ENCODE data around the gene TMEM255B.
"Not testable (repeated sequence)": the region's sequence is repeated elsewhere in the genome, so short reads cannot be mapped to it uniquely, and the experiment has no call there.

Gene TMEM255B

GRCh38 chr13:113817860-113818691, 59.0 kb downstream of the TMEM255B start:
- DNase-seq (ENCODE audit: low read depth in 2 of 2): no peak

GRCh38 chr13:113818700-113819295, 59.8 kb downstream of the TMEM255B start:
- no peak for DNase-seq (ENCODE audit: low read depth in 2 of 2)

GRCh38 chr13:113819341-113819730, 60.3 kb downstream of the TMEM255B start:
- no peak for DNase-seq (ENCODE audit: low read depth in 2 of 2)

GRCh38 chr13:113819731-113820715, 61.0 kb downstream of the TMEM255B start:
- no peak for DNase-seq (ENCODE audit: low read depth in 2 of 2)

- no peak for DNase-seq (ENCODE audit: low read depth in 2 of 2)
Measured at GRCh38 chr13:113820813-113821651, 62.0 kb downstream of the TMEM255B start.

- DNase-seq (ENCODE audit: low read depth in 2 of 2): no peak
Measured at GRCh38 chr13:113821847-113822246, 62.8 kb downstream of the TMEM255B start.

- no peak for DNase-seq (ENCODE audit: low read depth in 2 of 2)
Measured at GRCh38 chr13:113822266-113822665, 63.2 kb downstream of the TMEM255B start.

- no peak for DNase-seq (ENCODE audit: low read depth in 2 of 2)
Measured at GRCh38 chr13:113822956-113823744, 64.1 kb downstream of the TMEM255B start.

GRCh38 chr13:113823771-113824170, 64.7 kb downstream of the TMEM255B start:
- DNase-seq (ENCODE audit: low read depth in 2 of 2): no peak

- DNase-seq (ENCODE audit: low read depth in 2 of 2): no peak
Measured at GRCh38 chr13:113825841-113826240, 66.8 kb downstream of the TMEM255B start.

GRCh38 chr13:113826446-113826845, 67.4 kb downstream of the TMEM255B start:
- not testable (repeated sequence) for DNase-seq (ENCODE audit: low read depth in 2 of 2)

- DNase-seq (ENCODE audit: low read depth in 2 of 2): no peak
Measured at GRCh38 chr13:113827021-113827420, 68.0 kb downstream of the TMEM255B start.

GRCh38 chr13:113828282-113828825, 69.3 kb downstream of the TMEM255B start:
- DNase-seq (ENCODE audit: low read depth in 2 of 2): no peak

- not testable (repeated sequence) for DNase-seq (ENCODE audit: low read depth in 2 of 2)
Measured at GRCh38 chr13:113830426-113830950, 71.5 kb downstream of the TMEM255B start.

GRCh38 chr13:113831061-113831460, 72.0 kb downstream of the TMEM255B start:
- DNase-seq (ENCODE audit: low read depth in 2 of 2): no peak

GRCh38 chr13:113832205-113832604, 73.2 kb downstream of the TMEM255B start:
- DNase-seq (ENCODE audit: low read depth in 2 of 2): no peak

GRCh38 chr13:113832631-113833030, 73.6 kb downstream of the TMEM255B start:
- DNase-seq (ENCODE audit: low read depth in 2 of 2): no peak

- DNase-seq (ENCODE audit: low read depth in 2 of 2): no peak
Measured at GRCh38 chr13:113833111-113833830, 74.2 kb downstream of the TMEM255B start.

- not testable (repeated sequence) for DNase-seq (ENCODE audit: low read depth in 2 of 2)
Measured at GRCh38 chr13:113834006-113834405, 75.0 kb downstream of the TMEM255B start.

All from stimulated activated CD8-positive, alpha-beta memory T cell treated with anti-CD3 and anti-CD28 coated beads, Interleukin-15, amount 100 ng/mL, for 4 hours (primary cell).